Metanephros (tissue), 1 donor: Measurements from ENCODE around the gene C20orf144. TPM values are rescaled to one million over a fixed set of nuclear protein-coding genes. Genes with fewer than 3 reads are reported as not detected.

ENCODE experiments used
- total RNA-seq: library from RNA; depleted of rRNA; stranded (reverse); fragments of >200 nt; gene quantifications from one replicate; pipeline ENCODE4 v1.2.3, GENCODE V29; 2014

The C20orf144 gene
- not detected for total RNA-seq

GRCh38 chr20:33662172-33662571 is at the start of gene C20orf144:
Gene C20orf144, plus strand, starts transcription at chr20:33662327. Its CDS starts 19 bp downstream, at chr20:33662346.

GRCh38 chr20:33666293-33667244 is 4.4 kb downstream of the C20orf144 start, which contains the start of gene ACTL10:
Gene ACTL10, plus strand, starts transcription at chr20:33666943. Its CDS starts 555 bp downstream, at chr20:33667498.

GRCh38 chr20:33674294-33675135 is 12.4 kb downstream of the C20orf144 start, which contains the start of gene NECAB3:
Gene NECAB3, minus strand, starts transcription at chr20:33674428. Its CDS starts 76 bp downstream, at chr20:33674352.

GRCh38 chr20:33686100-33686983 is 24.2 kb downstream of the C20orf144 start, which contains the start of gene E2F1:
Gene E2F1, minus strand, starts transcription at chr20:33686385. Its CDS starts 121 bp downstream, at chr20:33686264.

Other genes starting within 250 kb of the C20orf144 start
- gene SNTA1, start 218.6 kb upstream of the C20orf144 start, total RNA-seq = 20.9 TPM
- gene CBFA2T2, start 172.2 kb upstream of the C20orf144 start, total RNA-seq = 23.0 TPM
- 0.70 TPM for gene ACTL10, start 4.6 kb downstream of the C20orf144 start, total RNA-seq
- 30.3 TPM for gene NECAB3, start 12.1 kb downstream of the C20orf144 start, total RNA-seq
- gene E2F1, start 24.1 kb downstream of the C20orf144 start, total RNA-seq = 6.0 TPM
- 12.7 TPM for gene PXMP4, start 58.0 kb downstream of the C20orf144 start, total RNA-seq
- 3.1 TPM for gene ZNF341, start 69.7 kb downstream of the C20orf144 start, total RNA-seq
- gene CHMP4B, start 149.0 kb downstream of the C20orf144 start, total RNA-seq = 41.3 TPM